WTC11 (cell line): Measurements from ENCODE around the gene METRNL. TPM values are rescaled to one million over a fixed set of nuclear protein-coding genes. Genes with fewer than 3 reads are reported as not detected.
"Not testable (repeated sequence)": the region's sequence is repeated elsewhere in the genome, so short reads cannot be mapped to it uniquely, and the experiment has no call there.

ENCODE experiments used
- ATAC-seq: fragments of 200-7000 bp; cut with Tn5 transposase; 2 replicates; pipeline ENCODE4 v1.10.0; 2021; ENCODE audit warnings: mild to moderate bottlenecking, moderate library complexity
- CTCF ChIA-PET: fragments of 300-600 bp; sonication (Branson Sonifier 250); formaldehyde crosslinking; loops from one replicate; lab custom pipeline; 2021; ENCODE audit warnings: antibody characterized with exemption; lab: Charles Lee
- POLR2A ChIA-PET: fragments of 350-600 bp; sonication (Branson Sonifier 250); formaldehyde crosslinking; loops from one replicate; lab custom pipeline; 2021; ENCODE audit warnings: antibody characterized with exemption; lab: Charles Lee
- DNase-seq: peaks from one replicate; pipeline ENCODE4 v3.0.0; 2021; ENCODE audit warnings: low spot score
- H3K27ac Mint-ChIP-seq: 2 replicates; pipeline ENCODE4 v1.8.0; 2021; ENCODE audit warnings: mixed read lengths
- H3K27me3 Mint-ChIP-seq: 2 replicates; pipeline ENCODE4 v1.8.0; 2021; ENCODE audit warnings: low read depth, mild to moderate bottlenecking, moderate library complexity, mixed read lengths
- H3K36me3 Mint-ChIP-seq: 2 replicates; pipeline ENCODE4 v1.8.0; 2021; ENCODE audit warnings: mixed read lengths
- H3K4me1 Mint-ChIP-seq: 2 replicates; pipeline ENCODE4 v1.8.0; 2022; ENCODE audit warnings: mixed read lengths
- H3K4me3 Mint-ChIP-seq: 2 replicates; pipeline ENCODE4 v1.8.0; 2021; ENCODE audit warnings: mild to moderate bottlenecking, moderate library complexity, mixed read lengths
- H3K9me3 Mint-ChIP-seq: 2 replicates; pipeline ENCODE4 v1.8.0; 2021; ENCODE audit warnings: mixed read lengths
- ATF1 ChIP-seq: sonication (generic); formaldehyde crosslinking; IDR thresholded peaks from 2 replicates; pipeline ENCODE4 v1.8.1; 2023; ENCODE audit warnings: mild to moderate bottlenecking, moderate library complexity, missing genetic modification reagents
- ATF3 ChIP-seq: sonication (generic); formaldehyde crosslinking; conservative IDR thresholded peaks from 2 replicates; pipeline ENCODE4 v1.8.1; 2022; ENCODE audit warnings: mild to moderate bottlenecking, missing genetic modification reagents
- CBFB ChIP-seq: sonication (generic); formaldehyde crosslinking; IDR thresholded peaks from 2 replicates; pipeline ENCODE4 v1.8.1; 2022; ENCODE audit warnings: mild to moderate bottlenecking, low read depth, missing genetic modification reagents
- E2F1 ChIP-seq: sonication (generic); formaldehyde crosslinking; IDR thresholded peaks from 2 replicates; pipeline ENCODE4 v1.8.0; 2022; ENCODE audit warnings: mild to moderate bottlenecking, missing genetic modification reagents
- E2F4 ChIP-seq: sonication (generic); formaldehyde crosslinking; IDR thresholded peaks from 2 replicates; pipeline ENCODE4 v1.8.1; 2022; ENCODE audit warnings: low read depth, mild to moderate bottlenecking, moderate library complexity, missing genetic modification reagents, borderline replicate concordance
- FOXJ3 ChIP-seq: sonication (generic); formaldehyde crosslinking; IDR thresholded peaks from 2 replicates; pipeline ENCODE4 v1.9.0; 2021; ENCODE audit warnings: missing genetic modification reagents, mild to moderate bottlenecking, borderline replicate concordance
- HMGXB4 ChIP-seq: sonication (generic); formaldehyde crosslinking; IDR thresholded peaks from 2 replicates; pipeline ENCODE4 v1.8.1; 2023; ENCODE audit warnings: mild to moderate bottlenecking, moderate library complexity, missing genetic modification reagents
- IRF2 ChIP-seq: sonication (generic); formaldehyde crosslinking; IDR thresholded peaks from 2 replicates; pipeline ENCODE4 v1.8.0; 2022; ENCODE audit warnings: low read depth, missing genetic modification reagents, borderline replicate concordance
- KAT7 ChIP-seq: sonication (generic); formaldehyde crosslinking; IDR thresholded peaks from 2 replicates; pipeline ENCODE4 v1.8.1; 2023; ENCODE audit warnings: missing genetic modification reagents, mild to moderate bottlenecking, borderline replicate concordance
- OVOL2 ChIP-seq: fragments of 250-450 bp; sonication (Bioruptor Pico); IDR thresholded peaks from 2 replicates; pipeline ENCODE4 v1.9.0; 2021; ENCODE audit warnings: mild to moderate bottlenecking, borderline replicate concordance
- PRDM15 ChIP-seq: sonication (generic); formaldehyde crosslinking; IDR thresholded peaks from 2 replicates; pipeline ENCODE4 v1.8.0; 2022; ENCODE audit warnings: missing genetic modification reagents
- SMAD3 ChIP-seq: sonication (generic); formaldehyde crosslinking; IDR thresholded peaks from 2 replicates; pipeline ENCODE4 v1.8.0; 2022; ENCODE audit warnings: missing genetic modification reagents, mild to moderate bottlenecking, borderline replicate concordance
- SOX15 ChIP-seq: fragments of 250-450 bp; sonication (Bioruptor Pico); IDR thresholded peaks from 2 replicates; pipeline ENCODE4 v1.9.0; 2021; ENCODE audit warnings: mild to moderate bottlenecking
- SP1 ChIP-seq: sonication (generic); formaldehyde crosslinking; conservative IDR thresholded peaks from 2 replicates; pipeline ENCODE4 v1.8.1; 2022; ENCODE audit warnings: missing genetic modification reagents
- ZNF423 ChIP-seq: fragments of 250-450 bp; sonication (Bioruptor Pico); IDR thresholded peaks from 2 replicates; pipeline ENCODE4 v2.1.2; 2022; ENCODE audit warnings: mild to moderate bottlenecking, moderate library complexity
- ZNF512 ChIP-seq: sonication (generic); formaldehyde crosslinking; IDR thresholded peaks from 2 replicates; pipeline ENCODE4 v1.8.1; 2022; ENCODE audit warnings: missing genetic modification reagents, borderline replicate concordance
- ZSCAN18 ChIP-seq: fragments of 250-450 bp; sonication (Bioruptor Pico); IDR thresholded peaks from 2 replicates; pipeline ENCODE4 v2.1.2; 2022; ENCODE audit warnings: mild to moderate bottlenecking, moderate library complexity
- total RNA-seq: library from RNA; stranded (reverse); gene quantifications from 3 replicates; pipeline ENCODE4 v1.2.3, GENCODE V29; 2021

Gene METRNL
- total RNA-seq, 1 experiment from 2014 or later, result 27.7 TPM

- TF ChIP-seq ZSCAN18 (no peak), SP1 (CRISPR knock-in tag) (no peak), KAT7 (CRISPR knock-in tag) (no peak)
- TF ChIP-seq, all 79 proteins: peak for 0
Observed at GRCh38 chr17:83053739-83054451, 25.5 kb upstream of the METRNL start (continued).

- no peak for DNase-seq
- no peaks in the 10 kb centered on the region for H3K36me3 Mint-ChIP-seq
- H3K4me1 Mint-ChIP-seq, result peaks cover 5% of the 10 kb centered on the region
- ChIA-PET CTCF (no interaction called here), POLR2A (no interaction called here)
- peaks cover 2% of the 10 kb centered on the region; the same call in 1 of the 2 replicates for H3K27me3 Mint-ChIP-seq
- no peak overlapping the region for H3K4me3 Mint-ChIP-seq
- ATAC-seq, result no peak
- H3K27ac Mint-ChIP-seq, result no peak overlapping the region
- H3K9me3 Mint-ChIP-seq, result no peaks in the 10 kb centered on the region
- no peak for TF ChIP-seq IRF2
- no peak for TF ChIP-seq OVOL2 (CRISPR knock-in tag)
- TF ChIP-seq CBFB (CRISPR knock-in tag), result no peak
- TF ChIP-seq SMAD3 (CRISPR knock-in tag), result no peak
- TF ChIP-seq E2F1 (CRISPR knock-in tag), result no peak
- no peak for TF ChIP-seq ZNF423 (CRISPR knock-in tag)
- TF ChIP-seq HMGXB4, result no peak
- no peak for TF ChIP-seq FOXJ3
Observed at GRCh38 chr17:83054518-83055125, 24.8 kb upstream of the METRNL start.

- H3K9me3 Mint-ChIP-seq, H3K27me3 Mint-ChIP-seq, H3K36me3 Mint-ChIP-seq, DNase-seq, H3K27ac Mint-ChIP-seq, H3K4me3 Mint-ChIP-seq, CTCF ChIA-PET, POLR2A ChIA-PET, ATAC-seq, H3K4me1 Mint-ChIP-seq: not testable (repeated sequence)
Observed at GRCh38 chr17:83055176-83055575, 24.2 kb upstream of the METRNL start.

GRCh38 chr17:83055911-83056582, 23.4 kb upstream of the METRNL start:
- Mint-ChIP-seq H3K27me3 (no peaks in the 10 kb centered on the region), H3K36me3 (no peaks in the 10 kb centered on the region), H3K9me3 (no peaks in the 10 kb centered on the region), H3K4me1 (no peaks in the 10 kb centered on the region), H3K27ac (no peak overlapping the region), H3K4me3 (no peak overlapping the region)
- ChIA-PET POLR2A (interaction anchor here (0.6 kb wide), 1 partner anchor 15 kb away, joined by 6 read pairs; no protein-coding TSS in a partner anchor), CTCF (no interaction called here)
- ATAC-seq (no peak), DNase-seq (no peak)
- TF ChIP-seq ZNF512 (CRISPR knock-in tag), result no peak
- no peak for TF ChIP-seq PRDM15 (CRISPR knock-in tag)
- no peak for TF ChIP-seq ATF3 (CRISPR knock-in tag)
- TF ChIP-seq CBFB (CRISPR knock-in tag), result no peak
- TF ChIP-seq ATF1 (CRISPR knock-in tag), result no peak
- TF ChIP-seq SOX15 (CRISPR knock-in tag), result no peak
- no peak for TF ChIP-seq E2F4 (CRISPR knock-in tag)
